AG04449 (cell line): ENCODE results near the gene ACKR2.

Experiments used
- CTCF ChIA-PET: fragments of 350-600 bp; formaldehyde crosslinking; extraction: SDS; loops from one replicate; lab custom pipeline; 2021; ENCODE audit warnings: antibody characterized with exemption; lab: Yijun Ruan, JAX
- POLR2A ChIA-PET: fragments of 400-600, 350-600 bp; formaldehyde crosslinking; extraction: SDS; loops from one replicate; lab custom pipeline; 2020; ENCODE audit warnings: antibody characterized with exemption, inconsistent platforms; lab: Yijun Ruan, JAX
- DNase-seq: peaks from one replicate; pipeline ENCODE4 v3.0.0-alpha.2; 2010; ENCODE audit warnings: low read depth, low spot score
- H3K4me3 ChIP-seq: 2 replicates; pipeline ENCODE4 v1.5.1; 2011; ENCODE audit warnings: low read depth, mild to moderate bottlenecking, control low read depth, low read length
- TF ChIP-seq, protein P1 (sequence below): IDR thresholded peaks from one replicate; pipeline ENCODE4 v1.5.1; 2011; ENCODE audit warnings: mild to moderate bottlenecking, moderate library complexity, low read length, control low read depth, inconsistent platforms; ENCODE audit not compliant: insufficient read depth; ENCODE audit errors: missing control alignments

ACKR2 gene

DNA sequence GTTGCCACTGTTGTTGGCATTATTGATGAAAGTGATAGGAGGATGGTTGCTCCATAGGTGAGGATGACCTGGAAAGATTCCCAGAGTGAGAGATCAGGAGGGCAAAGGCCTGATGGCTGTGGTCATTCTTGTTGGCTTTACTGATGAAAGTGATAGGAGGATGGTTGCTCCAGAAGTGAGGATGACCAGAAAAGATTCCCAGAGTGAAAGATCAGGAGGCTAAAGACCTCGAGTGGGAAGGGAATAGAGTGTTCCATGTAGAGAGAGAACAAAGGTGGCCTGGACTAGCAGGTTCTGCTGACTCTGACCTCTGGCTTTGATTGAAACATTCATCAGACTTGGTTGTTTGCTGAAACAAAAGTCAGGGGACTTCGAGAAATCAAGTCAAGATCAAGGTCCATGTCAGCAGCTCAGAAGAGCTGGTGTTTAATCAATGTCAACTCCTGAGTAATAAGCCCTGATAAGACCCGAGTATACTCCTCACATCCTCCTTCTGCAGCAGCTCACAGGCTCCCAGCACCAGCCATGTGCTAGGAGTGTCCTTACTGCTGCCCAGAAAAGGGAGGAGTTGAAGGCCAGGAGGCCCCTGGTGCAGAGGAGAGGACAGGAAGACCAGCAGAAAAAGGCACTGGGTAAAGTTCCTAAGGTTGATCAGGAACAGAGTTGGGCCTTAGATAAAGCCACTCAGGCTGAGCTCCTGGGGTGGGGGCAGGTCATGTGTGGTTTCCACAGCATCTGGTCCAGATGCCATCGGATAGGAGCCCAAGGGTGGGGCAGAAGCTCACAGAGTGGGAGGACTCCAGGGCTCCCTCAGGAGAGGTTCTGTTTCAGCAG lies 46.5 kb downstream of the ACKR2 start:
- ChIA-PET CTCF (interaction anchor here (1.3 to 1.5 kb wide), 2 partner anchors 16 to 26 kb away, joined by 3 to 9 read pairs; no protein-coding TSS in a partner anchor), POLR2A (no interaction called here)
- TF ChIP-seq, protein P1, sequence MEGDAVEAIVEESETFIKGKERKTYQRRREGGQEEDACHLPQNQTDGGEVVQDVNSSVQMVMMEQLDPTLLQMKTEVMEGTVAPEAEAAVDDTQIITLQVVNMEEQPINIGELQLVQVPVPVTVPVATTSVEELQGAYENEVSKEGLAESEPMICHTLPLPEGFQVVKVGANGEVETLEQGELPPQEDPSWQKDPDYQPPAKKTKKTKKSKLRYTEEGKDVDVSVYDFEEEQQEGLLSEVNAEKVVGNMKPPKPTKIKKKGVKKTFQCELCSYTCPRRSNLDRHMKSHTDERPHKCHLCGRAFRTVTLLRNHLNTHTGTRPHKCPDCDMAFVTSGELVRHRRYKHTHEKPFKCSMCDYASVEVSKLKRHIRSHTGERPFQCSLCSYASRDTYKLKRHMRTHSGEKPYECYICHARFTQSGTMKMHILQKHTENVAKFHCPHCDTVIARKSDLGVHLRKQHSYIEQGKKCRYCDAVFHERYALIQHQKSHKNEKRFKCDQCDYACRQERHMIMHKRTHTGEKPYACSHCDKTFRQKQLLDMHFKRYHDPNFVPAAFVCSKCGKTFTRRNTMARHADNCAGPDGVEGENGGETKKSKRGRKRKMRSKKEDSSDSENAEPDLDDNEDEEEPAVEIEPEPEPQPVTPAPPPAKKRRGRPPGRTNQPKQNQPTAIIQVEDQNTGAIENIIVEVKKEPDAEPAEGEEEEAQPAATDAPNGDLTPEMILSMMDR: no peak
- DNase-seq: no peak
- H3K4me3 ChIP-seq: no peak overlapping the region

DNA sequence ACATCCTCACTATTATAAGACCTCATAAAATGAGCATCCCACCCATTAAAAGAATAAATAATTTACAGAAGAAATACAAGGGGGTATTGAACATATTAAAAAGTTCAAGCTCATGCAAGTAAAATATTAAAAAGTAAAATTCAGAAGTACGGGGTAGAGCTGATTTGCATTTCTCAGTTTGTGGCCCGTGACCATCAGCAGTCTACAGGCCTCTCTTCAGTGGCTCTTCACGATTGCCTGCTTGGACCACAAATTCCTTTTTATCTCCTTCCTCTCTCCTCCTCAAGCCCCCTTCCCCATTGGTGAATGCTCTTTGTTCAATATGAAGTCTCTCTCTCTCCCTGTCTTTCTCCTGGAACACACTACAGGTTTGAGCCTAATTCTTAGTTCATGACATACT lies 47.3 kb downstream of the ACKR2 start:
- POLR2A ChIA-PET: no interaction called here
- no peak overlapping the region for H3K4me3 ChIP-seq
- DNase-seq: no peak
- TF ChIP-seq, protein P1: no peak
- CTCF ChIA-PET: interaction anchor here (1.3 to 1.5 kb wide), 2 partner anchors 17 to 25 kb away, joined by 3 to 9 read pairs; no protein-coding TSS in a partner anchor

DNA sequence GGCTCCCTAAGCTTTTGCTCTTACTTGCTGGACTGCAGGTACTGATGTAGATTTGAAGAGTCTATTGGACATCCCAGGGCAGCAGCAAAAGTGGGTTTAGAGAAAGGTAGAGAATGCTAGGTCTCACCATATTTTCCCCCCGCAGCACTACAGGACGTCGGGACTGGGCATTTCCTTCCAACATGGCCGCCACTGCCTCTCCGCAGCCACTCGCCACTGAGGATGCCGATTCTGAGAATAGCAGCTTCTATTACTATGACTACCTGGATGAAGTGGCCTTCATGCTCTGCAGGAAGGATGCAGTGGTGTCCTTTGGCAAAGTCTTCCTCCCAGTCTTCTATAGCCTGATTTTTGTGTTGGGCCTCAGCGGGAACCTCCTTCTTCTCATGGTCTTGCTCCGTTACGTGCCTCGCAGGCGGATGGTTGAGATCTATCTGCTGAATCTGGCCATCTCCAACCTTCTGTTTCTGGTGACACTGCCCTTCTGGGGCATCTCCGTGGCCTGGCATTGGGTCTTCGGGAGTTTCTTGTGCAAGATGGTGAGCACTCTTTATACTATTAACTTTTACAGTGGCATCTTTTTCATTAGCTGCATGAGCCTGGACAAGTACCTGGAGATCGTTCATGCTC lies 55.2 kb downstream of the ACKR2 start:
- no peak for DNase-seq
- TF ChIP-seq, protein P1: no peak
- no peak overlapping the region for H3K4me3 ChIP-seq
- ChIA-PET POLR2A (no interaction called here), CTCF (no interaction called here)

DNA sequence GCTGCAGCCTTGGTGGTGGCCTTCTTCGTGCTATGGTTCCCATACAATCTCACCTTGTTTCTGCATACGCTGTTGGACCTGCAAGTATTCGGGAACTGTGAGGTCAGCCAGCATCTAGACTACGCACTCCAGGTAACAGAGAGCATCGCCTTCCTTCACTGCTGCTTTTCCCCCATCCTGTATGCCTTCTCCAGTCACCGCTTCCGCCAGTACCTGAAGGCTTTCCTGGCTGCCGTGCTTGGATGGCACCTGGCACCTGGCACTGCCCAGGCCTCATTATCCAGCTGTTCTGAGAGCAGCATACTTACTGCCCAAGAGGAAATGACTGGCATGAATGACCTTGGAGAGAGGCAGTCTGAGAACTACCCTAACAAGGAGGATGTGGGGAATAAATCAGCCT lies 56.0 kb downstream of the ACKR2 start:
- TF ChIP-seq, protein P1: no peak
- DNase-seq: no peak
- no peak overlapping the region for H3K4me3 ChIP-seq
- ChIA-PET CTCF (interaction anchor here (1.2 kb wide), 1 partner anchor 636 kb away, joined by 3 read pairs; no protein-coding TSS in a partner anchor), POLR2A (no interaction called here)

DNA sequence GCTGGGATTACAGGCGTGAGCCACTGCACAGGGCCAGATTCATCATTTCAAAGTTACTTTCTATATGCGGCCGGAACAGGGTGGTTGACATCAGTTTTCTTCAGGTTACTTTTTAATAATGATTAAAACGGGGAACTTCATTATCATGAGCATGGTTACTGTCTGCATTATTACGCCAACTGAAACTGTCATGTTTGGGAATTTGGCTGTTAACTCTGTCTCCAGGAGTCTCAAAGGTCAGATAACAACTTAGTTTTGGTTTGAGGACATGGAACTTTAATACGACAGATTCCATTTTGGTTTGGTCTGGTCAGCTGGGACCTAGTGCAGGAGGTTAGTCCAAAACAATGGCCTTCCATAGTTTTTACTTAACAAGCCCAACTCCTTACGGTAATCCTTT lies 57.9 kb downstream of the ACKR2 start:
- POLR2A ChIA-PET: no interaction called here

DNA sequence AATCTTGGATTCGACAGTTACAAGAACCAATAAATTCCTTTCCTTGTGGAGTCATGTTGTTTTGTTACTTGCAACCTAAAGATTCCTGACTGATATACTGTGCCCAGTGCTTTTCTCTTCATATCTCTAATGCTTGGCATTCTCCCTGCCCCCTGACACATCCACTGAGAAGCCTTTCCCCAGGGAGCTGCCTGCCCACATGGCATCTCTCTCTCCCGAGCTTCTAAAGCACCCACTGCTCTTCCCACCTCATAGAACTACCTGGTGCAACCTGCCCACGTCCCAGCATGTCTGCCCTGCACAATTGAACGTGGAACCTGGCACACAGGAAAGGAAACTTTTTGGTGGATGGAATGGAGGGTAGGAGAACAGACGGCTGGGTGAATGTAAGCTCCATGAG lies 59.6 kb downstream of the ACKR2 start:
- POLR2A ChIA-PET: no interaction called here
- CTCF ChIA-PET: interaction anchor here (1.3 to 2.4 kb wide), 2 partner anchors 10 to 13 kb away, joined by 6 read pairs; no protein-coding TSS in a partner anchor
- TF ChIP-seq, protein P1: no peak
- DNase-seq: no peak
- no peak overlapping the region for H3K4me3 ChIP-seq

More for the DNA sequence above, 57.9 kb downstream of the ACKR2 start:
- CTCF ChIA-PET: no interaction called here
- TF ChIP-seq, protein P1: no peak
- DNase-seq: no peak
- H3K4me3 ChIP-seq: no peak overlapping the region
